Fibroblast of gingiva (primary cell): ENCODE results near the gene TAC3.
"Not testable (repeated sequence)": the region's sequence is repeated elsewhere in the genome, so short reads cannot be mapped to it uniquely, and the experiment has no call there.

Experiments used
- DNase-seq: peaks from one replicate; pipeline ENCODE4 v3.0.0-alpha.2; 2011; ENCODE audit warnings: low read depth

Gene TAC3

DNA sequence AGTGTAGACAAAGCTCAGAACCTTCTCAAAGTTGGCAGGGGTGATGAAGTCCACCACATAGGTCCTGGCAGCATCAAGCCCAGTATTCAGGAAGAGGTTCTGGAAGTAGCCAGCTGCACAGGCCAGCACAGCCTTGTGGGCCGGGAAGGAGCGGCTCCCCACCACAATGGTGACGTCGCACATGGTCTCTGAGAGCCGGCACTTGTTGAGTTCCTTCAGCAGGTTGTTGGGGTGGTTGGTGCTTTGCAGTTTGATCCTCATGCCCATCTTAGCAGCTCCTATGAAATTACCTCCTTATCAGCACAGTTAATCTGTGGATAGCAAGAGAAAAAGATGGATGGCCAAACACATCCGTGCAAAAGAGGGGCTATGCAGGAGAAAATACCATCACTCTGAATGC, 11.7 kb downstream of the TAC3 start:
- DNase-seq, result no peak

DNA sequence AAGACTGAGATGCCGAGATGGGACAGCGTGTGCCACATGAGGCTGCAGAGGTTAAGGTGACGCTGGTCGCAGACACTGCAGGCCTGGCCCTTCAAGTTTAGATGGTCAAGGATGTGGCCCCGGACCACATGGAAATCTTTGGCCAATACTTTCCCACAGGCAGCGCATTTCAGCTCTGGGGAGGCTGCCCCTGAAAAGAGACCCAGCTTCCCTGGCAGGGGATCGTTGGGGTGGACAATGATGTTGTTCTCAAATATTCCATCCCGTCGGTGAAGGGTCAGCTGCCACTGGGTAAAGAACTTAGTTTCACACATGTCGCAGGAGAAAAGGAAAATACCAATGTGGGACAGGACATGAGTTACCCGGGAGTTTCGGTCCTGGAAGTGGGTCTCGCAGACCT, 12.9 kb downstream of the TAC3 start:
- no peak for DNase-seq

DNA sequence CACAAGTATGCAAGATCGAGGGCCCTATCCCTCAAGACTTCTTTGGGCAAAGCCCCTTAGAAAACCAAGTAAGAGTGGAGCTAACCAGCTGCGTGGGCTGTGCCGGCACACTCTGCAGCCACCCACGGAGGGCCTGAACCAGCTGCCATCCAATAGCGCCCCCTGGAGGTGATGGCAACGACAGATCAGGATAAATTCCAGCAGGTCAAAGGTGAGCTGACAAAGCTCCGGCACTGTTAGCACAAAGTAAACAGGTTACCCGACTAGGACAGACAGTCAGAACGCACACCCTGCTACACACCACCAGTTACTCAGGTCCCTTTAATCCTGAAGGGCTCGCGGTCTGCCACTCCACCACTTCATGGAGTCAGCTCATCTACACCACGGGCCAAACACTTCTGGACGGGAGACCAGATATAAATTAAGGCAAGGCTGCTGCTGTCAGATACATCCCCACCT, 14.9 kb downstream of the TAC3 start:
- peak; percentile 24 for DNase-seq

DNA sequence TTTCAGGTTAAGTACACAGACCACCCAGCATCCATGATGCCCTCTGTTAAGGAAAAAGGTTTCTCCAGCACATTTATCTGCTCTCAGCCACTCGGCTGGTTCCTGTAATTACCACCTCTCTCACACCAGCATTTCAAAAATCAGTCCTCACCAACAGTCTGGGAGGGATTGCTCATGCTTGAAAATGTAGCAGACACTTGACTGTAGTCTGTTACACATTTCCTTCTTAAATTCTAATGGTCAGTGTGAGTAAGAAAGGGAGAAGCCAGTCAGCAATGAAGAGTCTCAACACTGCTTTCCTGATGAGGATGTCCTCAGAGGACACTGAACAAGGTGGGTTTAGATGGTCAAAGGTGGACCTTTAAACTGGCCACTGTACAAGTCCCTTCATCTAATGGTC, 15.9 kb downstream of the TAC3 start:
- DNase-seq, result no peak

DNA sequence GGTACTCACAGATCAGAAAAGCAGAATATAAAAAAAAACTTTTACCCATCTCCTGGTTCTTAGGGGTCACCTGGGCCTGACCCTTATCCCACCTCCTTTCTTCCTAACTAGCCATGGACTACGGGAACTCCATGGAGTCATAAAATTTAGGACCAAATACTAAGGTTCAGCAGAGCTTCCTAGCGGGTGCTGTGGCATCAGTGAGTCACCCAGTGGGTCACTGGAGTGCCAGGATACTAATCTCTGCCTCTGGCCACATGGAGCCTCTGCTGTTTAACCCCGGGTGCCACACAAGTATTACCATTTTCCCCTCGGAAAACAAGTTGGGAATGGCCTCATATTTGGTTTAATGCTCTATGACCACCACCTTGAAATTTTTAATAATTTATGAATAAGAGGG, 16.9 kb downstream of the TAC3 start:
- DNase-seq, result no peak

DNA sequence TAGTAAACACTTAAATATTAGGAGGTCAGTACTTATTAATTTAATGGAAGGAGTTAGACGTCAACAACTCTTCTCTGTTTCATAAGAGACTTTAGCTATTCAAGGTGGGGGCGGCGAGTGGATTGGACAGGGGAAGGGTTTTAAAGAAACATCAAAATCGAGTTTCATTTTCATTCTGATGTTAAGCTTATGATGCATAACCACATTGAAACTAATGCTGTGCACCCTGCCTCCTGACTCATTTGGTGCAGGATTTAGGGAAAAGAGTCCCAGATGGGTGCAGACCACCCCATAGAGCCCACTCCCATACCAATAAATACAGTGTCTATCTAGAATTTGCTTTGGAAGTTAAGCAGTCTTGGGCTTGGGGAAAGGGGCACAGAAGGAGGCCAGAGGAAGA, 17.3 kb downstream of the TAC3 start:
- DNase-seq, result no peak

DNA sequence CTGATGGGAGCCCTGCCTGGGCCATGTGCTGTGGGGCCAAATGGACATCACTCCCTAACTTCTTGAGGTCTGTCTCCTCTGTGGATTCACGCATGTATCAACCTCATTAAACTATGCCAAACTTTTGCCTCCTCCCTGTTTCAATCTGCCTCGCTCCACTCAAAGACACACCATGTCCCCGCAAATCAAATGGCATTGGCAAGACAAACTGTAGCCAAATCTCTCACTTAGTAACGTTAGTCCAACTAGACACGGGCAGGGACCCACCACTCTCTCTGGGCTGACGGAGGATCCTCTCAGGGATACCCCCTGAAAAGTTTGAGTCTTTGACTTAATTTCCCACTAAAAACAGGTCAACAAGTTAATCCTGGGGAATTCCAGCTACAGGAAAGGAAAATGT, 18.0 kb downstream of the TAC3 start:
- DNase-seq, result no peak

DNA sequence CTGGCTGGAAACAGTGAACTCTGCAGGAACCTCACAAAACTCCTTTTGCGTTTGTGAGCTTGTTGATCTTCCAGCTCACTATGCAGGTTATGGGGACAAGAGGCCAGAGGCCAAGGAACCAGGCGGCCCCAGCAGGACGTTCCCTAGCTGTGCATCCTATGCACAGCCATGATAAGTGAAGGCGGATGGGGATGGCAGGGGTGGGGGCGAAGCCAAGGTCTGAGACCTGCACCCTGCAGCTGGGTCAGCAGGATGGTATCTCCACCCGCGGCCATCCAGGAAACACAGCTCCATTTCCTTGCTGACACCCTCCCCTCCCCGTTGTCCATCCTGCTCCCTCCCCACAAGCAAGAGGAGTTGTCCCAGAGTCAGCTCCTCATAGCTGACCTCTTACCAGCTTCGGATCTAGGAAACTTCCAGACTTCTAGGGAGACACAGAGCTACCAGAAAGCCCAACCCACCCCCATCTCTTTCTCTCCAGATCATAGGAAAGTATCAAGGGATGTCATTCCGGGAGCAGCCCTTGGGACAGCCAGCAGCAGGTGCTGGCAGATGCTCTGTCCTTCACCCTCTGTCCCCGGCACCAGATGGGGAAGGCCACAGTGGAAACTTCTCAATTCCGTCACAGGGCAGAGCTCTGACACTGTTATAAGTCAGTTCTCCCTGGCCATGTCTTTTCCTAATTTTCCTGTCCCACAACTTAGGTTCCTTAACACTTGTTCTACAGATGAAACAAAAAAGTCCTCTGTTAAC, 19.4 kb downstream of the TAC3 start:
- no peak for DNase-seq

DNA sequence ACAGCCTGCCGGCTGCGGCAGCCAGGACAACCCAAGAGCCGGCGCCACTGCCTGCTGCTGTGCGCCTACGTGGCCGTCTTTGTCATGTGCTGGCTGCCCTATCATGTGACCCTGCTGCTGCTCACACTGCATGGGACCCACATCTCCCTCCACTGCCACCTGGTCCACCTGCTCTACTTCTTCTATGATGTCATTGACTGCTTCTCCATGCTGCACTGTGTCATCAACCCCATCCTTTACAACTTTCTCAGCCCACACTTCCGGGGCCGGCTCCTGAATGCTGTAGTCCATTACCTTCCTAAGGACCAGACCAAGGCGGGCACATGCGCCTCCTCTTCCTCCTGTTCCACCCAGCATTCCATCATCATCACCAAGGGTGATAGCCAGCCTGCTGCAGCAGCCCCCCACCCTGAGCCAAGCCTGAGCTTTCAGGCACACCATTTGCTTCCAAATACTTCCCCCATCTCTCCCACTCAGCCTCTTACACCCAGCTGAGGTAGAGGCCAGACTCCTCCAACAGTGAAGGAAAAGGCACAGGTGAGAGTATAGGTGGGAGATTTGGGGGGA, 20.3 kb downstream of the TAC3 start:
- no peak for DNase-seq

DNA sequence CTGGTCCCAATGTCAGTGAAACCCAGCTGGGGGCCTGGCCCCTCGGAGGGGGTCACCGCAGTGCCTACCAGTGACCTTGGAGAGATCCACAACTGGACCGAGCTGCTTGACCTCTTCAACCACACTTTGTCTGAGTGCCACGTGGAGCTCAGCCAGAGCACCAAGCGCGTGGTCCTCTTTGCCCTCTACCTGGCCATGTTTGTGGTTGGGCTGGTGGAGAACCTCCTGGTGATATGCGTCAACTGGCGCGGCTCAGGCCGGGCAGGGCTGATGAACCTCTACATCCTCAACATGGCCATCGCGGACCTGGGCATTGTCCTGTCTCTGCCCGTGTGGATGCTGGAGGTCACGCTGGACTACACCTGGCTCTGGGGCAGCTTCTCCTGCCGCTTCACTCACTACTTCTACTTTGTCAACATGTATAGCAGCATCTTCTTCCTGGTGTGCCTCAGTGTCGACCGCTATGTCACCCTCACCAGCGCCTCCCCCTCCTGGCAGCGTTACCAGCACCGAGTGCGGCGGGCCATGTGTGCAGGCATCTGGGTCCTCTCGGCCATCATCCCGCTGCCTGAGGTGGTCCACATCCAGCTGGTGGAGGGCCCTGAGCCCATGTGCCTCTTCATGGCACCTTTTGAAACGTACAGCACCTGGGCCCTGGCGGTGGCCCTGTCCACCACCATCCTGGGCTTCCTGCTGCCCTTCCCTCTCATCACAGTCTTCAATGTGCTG, 21.0 kb downstream of the TAC3 start:
- no peak for DNase-seq

DNA sequence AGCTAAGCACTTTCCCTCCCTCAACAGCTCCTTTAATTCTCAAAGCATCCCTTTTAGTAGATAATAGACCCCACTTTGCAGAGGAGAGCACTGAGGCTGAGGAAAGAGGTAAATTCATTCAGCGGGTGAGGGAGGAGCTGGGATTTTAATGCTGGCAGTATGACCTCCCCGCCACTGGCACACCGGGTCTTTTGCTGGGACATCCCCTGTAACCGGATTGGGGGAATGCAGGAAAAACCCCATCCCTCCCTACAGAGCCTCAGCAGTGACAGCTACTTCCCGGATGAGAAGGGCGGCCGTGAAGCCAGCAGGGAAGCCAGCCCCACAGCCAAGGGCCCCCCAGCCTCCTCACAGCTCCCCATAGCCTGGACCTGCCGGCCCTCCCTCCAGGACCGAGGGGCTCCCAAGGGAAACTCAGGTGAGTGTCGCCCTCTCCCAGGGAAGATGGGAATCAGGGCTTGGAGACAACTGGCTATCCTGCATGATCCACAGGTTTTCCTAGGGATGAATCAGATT, 22.0 kb downstream of the TAC3 start:
- DNase-seq, result no peak

DNA sequence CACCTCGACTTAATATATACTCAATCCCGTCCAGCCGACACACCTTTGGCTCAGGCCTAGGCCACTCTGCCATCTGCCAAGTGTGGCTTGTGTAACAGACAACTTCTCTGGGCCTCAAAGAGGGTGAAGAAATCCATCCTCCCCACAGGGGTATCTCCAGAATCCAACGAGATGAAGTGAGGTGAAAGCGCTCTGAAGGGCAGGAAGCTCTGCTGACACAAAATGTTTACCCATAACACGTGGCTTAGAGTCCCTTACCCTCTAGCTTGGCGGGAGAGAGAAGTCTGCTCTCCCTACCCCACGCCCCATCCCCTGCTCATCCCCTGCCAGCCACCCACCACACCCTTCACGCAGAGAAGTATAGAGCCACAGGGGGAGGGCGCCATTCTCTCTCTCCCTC, 23.0 kb downstream of the TAC3 start:
- DNase-seq, result no peak

DNA sequence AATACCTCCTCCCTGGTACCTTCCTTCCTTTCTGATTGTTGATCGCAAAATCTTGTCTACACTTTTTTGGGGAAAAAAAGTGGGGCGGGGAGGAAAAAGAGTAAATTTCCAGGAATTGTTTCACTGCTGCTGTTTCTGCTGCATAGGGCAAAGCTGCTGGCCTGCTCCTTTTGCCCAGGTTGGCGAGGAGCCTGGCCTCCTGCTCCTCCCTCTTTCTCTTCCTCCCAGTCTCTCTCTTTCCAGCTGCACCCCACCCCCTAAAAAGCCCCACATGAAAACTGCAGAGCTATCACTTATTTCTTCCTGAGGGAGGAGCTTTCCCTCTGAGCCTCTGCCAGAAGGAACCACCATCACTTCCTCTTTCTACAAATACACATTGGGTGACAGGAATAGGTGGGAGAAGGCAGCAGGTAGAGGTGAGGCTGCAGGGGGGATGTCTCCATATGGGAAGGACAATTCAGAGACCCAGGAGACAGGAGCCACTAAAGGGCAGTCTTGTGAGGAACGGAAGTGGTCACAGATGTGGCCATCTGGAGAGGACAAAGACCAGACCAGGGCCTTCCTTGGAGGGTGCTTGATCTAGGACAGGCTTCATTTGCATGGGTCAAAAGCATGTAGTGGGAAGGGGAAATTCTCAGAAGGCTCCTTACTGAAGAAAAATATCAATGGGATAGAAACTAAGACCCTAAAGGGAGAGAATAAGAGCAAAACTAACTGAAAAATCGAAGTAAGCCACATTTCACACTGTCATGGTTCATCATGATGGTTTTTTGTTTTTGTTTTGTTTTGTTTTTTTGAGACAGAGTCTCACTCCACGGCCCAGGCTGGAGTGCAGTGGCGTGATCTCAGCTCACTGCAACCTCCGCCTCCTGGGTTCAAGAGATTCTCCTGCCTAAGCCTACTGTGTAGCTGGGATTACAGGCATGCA, 24.7 kb downstream of the TAC3 start:
- no peak for DNase-seq

DNA sequence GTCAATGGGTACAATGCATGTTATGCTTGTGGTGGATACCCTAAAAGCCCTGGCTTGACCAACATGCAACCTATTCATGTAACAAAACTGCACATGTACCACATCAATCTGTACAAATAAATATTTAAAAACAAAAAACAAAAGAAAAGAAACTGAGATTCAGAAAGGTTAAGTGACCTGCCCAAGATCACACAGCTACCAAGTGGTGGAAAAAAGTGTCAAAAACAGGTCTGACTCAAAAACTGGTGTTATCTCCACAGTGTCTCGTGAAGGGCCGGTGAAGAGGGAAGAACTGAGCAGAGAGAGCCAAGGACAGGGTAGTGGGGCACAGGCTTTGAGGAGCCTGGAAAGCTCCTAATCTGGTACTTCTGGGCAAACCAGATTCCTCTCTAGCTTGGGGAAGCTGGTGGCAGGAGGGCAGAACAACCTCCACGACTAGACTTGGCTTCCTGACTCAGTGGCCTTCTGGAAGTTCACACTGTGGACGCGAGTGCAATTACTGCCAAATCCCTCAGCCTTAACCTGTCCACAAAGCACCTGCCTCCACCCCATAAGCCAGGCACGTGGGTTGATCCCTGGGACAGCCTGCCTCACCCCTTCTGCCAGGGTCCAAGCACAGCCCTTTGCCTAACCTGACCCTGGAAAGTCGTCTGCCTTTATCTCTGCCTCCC, 25.5 kb downstream of the TAC3 start:
- DNase-seq, result no peak

DNA sequence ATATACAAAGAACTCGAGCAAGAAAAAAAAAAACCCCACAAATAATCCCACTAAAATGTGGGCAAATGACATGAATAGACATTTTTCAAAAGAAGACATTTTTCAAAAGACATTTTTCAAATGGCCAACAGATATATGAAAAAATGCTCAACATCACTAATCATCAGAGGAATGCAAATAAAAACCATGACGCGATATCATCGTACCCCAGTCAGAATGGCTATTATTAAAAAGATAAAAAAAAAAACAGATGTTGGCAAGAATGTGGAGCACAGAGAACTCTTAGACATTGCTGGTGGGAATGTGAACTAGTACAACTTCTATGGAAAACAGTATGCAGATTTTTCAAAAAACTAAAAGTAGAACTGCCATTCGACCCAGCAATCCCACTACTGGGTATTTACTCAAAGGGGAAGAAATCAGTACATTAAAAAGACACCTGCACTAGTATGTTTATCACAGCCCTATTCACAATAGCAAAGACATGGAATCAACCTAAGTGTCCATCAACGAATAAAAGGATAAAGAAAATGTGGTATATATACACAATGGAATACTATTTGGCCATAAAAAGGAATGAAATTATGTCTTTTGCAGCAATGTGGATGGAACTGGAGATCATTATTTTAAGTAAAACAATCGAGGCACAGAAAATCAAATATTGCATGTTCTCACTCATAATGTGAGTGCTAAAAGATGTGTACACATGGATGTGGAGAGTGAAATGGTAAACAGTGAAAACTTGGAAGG, 26.3 kb downstream of the TAC3 start:
- DNase-seq, result no peak

DNA sequence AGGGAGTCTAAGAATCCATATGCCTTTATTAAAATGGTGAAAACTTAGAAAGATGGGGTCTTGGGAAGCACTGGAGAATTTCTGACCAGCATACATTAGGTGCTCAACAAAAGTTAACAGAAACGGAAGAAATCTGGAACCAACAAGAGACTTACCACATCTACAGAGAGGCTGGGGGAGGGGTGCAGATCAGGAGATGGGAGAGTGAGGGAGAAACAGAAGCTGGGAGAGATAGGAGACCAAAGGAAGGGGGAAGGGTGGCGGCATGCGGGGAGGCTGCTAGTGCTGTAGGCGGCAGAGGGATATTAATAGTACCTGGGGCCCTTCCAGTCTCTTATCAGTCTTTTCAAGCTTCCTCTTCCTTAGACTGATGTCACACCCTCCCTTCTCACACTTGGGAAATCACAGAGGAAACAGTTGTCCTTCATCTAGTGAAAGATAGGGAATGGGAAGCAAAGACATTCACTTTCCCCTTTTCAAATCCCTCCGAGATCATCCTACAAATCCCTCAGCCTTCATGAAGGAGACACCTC, 28.1 kb downstream of the TAC3 start:
- no peak for DNase-seq

DNA sequence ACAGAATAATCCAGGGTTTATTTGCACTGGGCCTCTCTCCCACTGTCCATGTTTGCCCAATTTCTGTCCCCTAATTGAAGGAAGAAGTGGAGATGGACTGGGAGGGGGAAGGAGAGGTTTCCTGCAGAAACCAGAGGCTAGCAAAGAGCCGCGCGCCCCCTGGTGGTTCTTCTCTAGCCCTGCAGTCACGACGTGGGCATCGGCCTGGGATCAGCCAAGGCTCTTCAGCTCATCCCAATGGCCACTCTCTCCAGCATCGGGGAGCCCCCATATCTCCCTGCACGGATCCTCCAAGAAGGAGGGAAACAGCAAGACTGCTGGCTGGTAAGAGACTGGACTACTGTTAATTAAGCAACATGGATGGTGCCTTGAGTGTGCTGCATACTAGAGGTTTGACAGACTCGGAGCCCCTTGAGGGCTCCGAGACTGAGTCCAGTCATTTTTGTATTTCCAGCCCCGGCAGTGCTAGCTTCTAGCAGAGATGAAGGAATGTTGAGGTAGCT, 28.7 kb downstream of the TAC3 start:
- peak; percentile 65 for DNase-seq

DNA sequence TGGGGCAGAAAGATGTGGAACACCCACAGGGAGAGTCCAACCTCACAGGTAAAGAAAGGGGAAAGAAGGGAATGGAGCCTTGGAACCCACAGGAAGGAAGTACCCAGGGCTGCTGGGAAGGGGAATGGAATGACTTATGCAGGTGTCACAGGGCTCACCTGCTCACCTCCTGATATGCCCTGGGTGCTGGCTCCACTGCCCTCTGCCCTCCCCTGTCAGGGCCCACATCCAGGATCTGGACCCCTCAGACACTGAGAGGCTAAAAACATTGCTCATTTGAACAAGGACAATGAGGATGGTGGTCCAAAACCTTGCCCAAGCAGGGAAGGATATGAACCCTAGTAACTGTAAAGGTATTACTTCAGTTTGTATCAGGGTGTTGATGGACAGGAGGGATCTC, 29.3 kb downstream of the TAC3 start:
- DNase-seq, result no peak

DNA sequence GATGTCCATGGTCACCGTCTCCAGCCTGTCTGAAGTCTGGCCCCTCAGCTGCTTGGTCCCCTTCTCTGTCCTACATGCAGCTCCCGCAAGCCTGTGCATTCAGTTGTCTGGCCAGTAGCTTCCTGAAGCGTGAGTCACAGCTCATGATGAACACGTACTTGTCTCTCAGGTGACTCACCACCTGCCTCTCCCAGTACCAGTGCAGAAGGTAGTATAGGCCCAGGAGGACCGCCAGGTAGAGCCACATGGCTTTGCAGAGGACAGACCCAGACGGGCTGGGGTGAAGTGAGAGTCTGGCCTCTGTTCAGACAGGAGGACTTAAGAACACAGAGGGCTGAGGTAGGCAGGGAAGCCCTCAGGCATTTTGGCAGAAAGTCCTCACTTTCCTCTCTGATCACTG, 30.6 kb downstream of the TAC3 start:
- DNase-seq, result not testable (repeated sequence)

DNA sequence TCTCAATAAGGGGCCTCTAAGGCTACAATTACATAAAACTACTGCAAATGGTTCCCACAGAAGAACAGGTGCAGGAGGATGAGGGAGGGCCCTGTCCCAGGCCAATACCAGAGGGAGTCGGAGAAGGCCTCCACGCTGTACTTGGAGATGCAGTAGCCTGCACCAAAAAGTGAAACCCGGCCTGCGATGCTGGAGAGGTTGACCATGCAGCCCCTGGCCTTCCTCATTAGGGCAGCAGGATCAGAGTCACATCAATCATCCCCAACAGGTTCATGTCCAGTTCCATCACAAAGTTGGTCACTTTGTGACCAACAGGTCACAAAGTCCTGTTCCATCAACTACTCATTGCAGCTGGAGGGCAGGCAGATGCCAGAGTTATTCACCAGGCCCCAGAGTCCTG, 32.9 kb downstream of the TAC3 start:
- no peak for DNase-seq
